GM19239 (cell line): Measurements from ENCODE around the gene CLASP1.
"Not testable (repeated sequence)": the region's sequence is repeated elsewhere in the genome, so short reads cannot be mapped to it uniquely, and the experiment has no call there.

Experiments used
- DNase-seq: peaks from one replicate; pipeline ENCODE4 v3.0.0; 2011; ENCODE audit warnings: low spot score; ENCODE audit not compliant: insufficient read length
- FAIRE-seq: peaks from 2 replicates; lab custom pipeline; 2011; peaks lifted over from hg19 to GRCh38; lab: Jason Lieb, UNC

CLASP1 gene

DNA sequence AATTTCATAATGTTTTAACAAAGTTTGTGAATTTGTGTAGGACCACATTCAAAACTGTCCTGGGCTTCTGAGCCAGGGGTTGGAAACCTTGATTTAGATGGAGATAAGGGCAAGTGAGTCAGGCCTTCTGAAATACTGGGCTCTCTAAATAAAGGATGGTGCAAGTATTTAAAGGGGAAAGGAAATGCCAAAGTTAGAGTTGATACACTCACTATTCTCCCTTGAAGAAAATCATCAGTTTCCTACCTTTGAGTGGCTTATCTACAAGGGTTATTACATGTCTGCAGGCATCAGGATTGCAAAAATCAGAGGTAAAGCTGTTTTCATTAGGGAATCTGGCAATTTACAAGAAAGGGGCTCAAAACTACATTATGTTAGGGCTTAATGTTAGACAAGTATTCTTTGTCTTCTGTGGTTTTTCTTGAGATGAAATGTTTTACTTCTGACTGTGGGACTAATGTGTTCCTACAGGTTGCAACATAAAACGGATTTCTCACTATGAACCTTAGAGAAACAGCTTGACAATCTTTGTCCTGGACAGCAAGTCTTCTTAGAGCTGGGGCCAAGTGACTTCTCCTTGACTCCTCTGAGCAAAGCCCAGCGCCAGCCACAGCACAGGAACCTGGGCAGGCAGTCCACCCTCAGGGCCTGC lies 87.5 kb downstream of the CLASP1 start:
- FAIRE-seq (peak; percentile 33), DNase-seq (no peak)

DNA sequence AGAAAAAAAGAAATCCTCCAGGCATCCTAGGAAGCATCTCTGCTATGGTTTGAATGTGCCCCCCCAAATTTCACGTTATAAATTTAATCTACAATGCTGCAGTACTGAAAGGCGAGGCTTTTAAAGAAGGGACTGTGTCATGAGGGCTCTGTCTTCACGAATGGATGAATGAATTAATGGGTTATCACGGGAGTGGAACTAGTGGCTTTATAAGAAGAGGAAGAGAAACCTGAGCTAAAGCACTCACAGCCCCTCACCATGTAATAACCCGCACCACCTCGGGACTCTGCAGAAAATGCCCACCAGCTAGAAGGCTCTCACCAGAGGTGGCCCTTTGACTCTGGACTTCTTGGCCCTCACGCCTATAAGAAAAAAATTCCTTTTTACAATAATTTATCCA lies 90.9 kb downstream of the CLASP1 start:
- peak; percentile 88 for FAIRE-seq

DNA sequence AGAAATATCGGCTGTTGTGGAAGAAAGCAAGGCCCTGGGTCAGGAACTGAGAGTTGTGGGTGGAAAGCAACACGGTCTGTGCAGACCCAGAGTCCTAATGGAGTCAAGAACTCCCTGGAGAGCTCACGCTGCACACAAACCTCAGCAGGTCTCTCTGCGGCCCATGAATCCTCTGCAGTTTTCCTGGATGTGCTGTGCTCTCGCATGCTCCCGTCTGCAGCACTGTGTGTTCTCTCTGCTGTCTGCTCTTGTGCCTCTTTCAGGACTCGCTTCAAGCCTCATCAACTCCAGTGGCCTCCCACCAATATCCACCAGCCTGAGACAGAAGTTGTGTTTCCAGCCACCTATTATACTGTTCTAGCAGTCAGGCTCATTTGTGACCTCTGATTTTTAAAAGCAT lies 94.3 kb downstream of the CLASP1 start:
- DNase-seq (no peak), FAIRE-seq (no peak)

More for the DNA sequence above, 90.9 kb downstream of the CLASP1 start:
- DNase-seq = no peak

DNA sequence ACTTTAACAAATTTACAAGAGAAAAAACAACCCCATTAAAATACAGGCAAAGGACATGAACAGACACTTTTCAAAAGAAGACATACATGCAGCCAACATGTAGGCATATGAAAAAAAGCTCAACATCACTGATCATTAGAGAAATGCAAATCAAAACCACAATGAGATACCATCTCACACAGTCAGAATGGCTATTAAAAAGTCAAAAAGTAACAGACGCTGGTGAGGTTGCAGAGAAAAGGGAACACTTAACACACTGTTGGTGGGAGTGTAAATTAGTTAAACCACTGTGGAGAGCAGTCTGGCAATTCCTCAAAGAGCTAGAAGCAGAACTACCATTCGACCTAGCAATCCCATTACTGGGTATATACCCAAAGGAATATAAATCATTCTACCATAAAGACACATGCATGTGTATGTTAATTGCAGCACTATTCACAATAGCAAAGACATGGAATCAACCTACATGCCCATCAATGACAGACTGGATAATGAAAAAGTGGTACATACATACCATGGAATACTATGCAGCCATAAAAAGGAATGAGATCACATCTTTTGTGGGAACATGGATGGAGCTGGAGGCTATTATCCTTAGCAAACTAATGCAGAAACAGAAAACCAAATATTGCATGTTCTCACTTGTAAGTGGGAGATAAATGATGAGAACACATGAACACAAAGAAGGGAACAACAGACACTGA lies 96.6 kb downstream of the CLASP1 start:
- FAIRE-seq = peak; percentile 53
- DNase-seq = not testable (repeated sequence)

DNA sequence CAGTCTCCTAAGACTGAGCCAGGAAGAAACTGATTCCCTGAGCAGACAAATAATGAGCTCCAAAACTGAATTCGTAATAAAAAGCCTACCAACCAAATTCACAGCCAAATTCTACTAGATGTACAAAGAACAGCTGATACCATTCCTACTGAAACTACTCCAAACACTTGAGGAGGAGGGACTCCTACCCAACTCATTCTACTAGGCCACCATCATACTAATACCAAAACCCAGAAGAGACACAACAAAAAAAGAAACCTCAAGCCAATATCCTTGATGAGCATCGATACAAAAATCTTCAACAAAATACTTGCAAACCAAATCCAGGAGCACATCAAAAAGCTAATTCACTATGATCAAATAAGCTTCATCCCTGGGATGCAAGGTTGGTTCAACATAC lies 98.6 kb downstream of the CLASP1 start:
- DNase-seq (no peak), FAIRE-seq (no peak)

DNA sequence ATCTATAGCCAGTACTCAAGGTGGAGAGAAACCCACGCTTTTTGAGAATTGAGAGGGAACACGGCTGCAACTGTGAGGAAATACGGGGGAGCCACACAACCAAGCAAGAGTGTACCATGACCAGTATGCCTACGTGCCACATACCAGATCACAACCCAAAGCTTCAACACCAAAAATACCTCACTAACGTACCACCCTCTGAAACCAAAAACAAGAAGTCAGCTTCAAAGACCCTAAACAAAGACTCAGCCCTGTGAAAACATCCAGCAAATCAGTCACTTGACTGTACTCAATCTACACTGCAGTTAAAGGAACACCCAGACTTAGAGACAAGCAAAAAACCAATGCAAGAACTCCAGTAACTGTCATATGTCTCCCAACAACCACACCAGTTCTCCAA lies 101.6 kb downstream of the CLASP1 start:
- FAIRE-seq = peak; percentile 4
- DNase-seq = no peak

DNA sequence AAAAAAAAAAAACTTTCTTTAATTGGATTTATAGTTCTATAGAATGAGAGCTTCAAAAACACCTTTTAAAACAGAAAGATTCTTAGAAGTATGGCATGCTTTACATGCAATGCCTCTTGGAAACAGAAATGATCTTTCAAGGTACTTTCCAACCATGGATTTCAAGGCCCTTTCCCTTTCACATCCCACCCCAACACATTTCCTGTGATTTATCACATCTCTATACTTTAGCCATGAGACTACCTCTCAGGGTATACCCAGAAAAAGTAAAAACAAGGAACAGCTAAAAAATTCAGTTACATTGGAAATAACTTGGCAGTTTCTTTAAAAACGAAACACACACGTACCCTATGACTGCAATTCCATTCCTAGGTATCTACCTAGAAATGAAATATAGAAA lies 103.3 kb downstream of the CLASP1 start:
- no peak for FAIRE-seq

DNA sequence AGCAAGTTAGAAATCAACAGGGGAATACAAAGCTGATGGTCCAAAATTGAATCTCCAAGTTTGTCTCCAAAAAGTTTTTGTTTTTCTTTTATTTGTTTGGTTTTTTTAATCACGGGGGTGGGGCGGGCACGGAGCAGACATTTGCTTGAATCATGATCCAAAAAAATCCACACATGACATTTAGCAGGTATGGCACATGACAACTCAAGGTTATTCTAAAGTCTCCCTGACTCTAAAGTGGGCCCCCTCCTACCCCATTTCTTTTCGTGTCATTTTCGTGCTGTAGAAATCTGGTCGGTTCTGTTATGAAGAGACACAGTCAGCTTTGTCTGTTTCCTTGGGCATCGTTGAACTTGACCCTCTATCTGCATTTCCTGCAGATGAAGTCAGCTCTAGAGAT lies 104.0 kb downstream of the CLASP1 start:
- DNase-seq (no peak), FAIRE-seq (no peak)

More for the DNA sequence above, 103.3 kb downstream of the CLASP1 start:
- DNase-seq = no peak

DNA sequence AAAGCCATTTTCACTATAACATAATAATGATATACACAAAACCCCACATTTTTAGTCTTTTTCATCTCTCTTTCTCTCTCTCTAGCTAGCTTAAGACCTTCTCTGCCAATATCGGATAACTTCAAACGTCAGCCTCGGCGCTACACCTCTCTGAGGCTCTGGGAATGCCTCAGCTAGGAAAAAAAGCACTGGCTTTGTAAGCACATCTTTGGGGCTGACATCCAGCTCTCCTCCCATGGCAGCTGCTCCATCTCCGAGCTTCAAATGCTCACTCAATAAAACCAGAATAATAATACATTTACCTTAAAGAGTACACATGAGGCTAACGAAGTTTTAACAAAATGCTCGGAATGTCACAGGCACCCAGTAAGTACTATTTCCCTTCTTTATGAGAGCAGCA lies 107.8 kb downstream of the CLASP1 start:
- FAIRE-seq (no peak), DNase-seq (no peak)

DNA sequence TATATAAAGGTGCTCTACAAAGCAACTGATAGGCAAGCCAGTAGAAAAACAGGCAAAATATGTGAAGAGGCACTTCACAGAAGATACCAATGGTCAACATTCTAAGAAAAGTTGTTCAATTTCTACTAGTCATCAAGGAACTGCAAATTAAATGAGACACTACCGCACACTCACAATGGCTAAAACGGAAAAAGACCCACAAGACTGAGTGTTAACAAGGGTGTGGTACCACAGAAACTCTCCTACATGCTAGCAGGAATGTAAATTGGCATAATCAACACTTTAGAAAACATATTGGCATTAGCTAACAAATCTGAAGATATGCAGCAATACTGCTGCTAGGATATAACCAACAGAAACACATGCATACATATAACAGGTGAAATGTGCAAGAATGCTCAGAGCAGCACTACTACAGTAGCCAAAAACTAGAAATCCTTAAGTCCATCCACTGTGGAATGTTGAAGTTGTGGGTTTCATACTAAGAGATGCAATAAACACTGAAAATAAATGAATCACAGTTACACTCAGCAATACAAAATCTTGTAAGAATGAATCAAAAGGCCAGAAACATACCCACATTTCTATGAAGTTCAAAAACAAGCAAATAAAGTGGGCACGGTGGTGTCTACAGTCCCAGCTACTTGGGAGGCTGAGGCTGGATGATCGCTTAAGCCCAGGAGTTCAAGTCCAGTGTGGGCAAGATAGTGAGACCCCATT lies 109.4 kb downstream of the CLASP1 start:
- FAIRE-seq (peak; percentile 39), DNase-seq (no peak)

DNA sequence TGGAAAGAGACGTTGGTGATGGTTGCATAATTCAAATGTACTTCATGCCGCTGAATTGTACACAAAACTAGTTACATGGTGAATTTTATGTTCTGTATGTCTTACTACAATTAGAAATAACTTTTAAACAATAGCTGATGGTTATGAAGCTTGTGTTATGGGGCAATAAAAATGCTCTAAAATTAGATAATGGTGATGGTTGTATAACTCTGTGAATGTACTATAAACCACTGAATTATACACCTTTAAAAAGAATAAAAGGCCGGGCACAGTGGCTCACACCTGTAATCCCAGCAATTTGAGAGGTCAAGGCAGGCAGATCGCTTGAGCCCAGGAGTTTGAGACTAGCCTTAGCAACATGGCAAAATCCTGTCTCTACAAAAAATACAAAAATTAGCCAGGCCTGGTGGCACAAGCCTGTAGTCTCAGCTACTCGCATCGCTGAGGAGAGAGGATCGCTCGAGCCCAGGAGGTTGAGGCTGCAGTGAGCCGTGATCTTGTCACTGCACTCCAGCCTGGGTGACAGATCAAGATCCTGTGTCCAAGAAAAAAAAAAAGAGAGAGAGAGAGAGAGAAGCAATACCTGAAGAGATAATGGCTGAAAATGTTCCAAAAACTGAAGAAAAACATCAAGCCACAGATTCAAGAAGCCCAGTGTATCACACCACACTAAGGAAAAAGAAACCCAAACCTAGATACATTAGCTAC lies 112.3 kb downstream of the CLASP1 start:
- no peak for DNase-seq
- no peak for FAIRE-seq

DNA sequence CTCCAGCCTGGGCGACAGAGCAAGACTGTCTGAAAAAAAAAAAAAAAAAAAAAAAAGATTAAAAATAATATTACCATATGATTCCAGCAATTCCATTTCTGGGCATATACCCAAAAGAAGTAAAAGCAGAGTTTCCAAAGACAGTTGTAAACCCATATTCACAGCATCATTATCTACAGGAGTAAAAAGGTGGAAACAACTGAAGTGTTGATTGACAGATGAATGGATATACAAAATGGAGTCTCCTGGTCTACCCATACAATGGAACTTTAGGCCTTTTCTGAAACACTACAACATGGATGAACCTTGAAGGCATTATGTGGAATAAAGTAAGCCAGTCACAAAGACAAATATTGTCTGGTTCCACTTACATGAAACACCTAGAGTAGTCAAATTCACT lies 112.9 kb downstream of the CLASP1 start:
- FAIRE-seq = no peak
- no peak for DNase-seq

DNA sequence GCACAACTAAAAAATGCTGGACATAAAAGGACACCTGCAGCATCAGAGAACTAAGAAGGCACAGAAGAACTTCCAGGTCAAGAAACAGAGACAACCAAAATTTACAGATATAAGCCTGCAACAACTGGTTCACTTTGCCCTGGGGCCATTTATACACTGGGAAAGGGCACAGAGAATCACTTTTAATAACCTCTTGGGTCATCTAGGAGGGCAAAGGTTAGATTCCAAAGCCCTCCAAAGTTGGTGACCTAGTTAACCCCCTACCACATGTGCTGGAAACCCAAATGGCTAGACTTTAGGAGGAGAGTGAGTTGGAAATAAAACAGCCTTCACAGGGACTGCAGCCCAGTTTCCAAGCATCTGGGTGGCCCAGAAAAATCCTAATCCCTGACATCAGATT lies 115.3 kb downstream of the CLASP1 start:
- no peak for FAIRE-seq
- DNase-seq = no peak

DNA sequence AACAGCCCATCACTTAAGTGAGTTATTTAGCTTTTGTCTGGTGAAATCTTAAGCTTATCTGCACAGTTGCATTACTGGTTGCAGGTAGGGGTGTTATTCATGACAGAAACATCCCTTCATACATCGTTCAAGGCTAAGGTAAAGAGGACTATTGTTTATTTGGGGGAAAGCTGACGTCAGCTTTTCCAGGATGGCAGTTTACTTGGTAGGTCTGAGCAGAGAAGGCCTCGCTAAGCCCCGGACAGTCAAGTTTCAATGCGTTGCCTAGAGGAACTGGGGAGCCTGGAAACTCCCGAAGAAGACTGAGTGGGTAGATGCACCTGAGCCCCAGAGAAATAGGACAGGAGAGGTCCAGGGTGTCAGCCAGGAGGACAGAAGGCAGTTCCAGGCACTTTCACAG lies 116.4 kb downstream of the CLASP1 start:
- DNase-seq (no peak), FAIRE-seq (no peak)

DNA sequence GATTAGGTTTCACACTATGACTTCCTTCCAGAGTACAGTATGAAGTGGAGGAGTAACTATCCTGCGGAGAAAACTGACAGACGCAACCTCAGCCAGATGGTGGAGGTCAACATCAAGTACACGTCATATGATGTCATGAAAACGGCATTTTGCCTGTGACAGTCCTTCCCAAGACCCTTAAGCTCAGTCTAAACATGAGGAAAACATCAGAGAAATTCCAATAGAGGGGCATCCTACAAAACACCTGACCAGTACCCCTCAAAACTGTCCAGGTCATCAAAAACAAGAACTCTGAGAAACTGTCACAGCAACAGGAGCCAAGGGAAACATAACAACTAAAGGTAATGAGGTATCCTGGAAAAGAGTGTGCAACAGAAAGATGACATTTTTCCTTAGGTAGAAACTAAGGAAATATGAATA lies 116.9 kb downstream of the CLASP1 start:
- DNase-seq = no peak
- FAIRE-seq = no peak

DNA sequence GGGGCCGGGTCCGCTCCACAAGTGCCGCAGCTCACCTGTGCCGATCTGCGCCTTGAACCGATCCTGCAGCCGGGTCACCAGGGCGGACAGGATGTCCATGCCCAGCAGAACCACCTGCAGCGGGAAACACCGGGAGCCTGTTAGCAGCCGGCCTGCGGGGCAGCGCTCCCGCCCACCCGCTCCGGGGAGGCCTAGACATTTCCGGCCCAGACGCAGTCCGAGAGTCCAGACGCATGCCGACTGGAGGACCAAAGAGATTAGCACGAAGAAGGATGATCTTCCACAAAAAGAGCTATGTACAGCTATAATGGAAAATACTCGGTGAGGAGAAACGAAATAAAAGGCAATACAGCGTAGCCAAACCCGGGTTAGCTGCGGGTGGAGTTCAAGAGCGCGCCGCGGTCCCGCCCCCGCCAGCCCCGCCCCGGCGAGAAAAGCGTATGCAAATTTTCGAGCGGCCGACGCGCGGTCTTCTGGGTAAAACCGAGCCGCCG lies 119.0 kb downstream of the CLASP1 start:
- FAIRE-seq = peak; percentile 40
- peak; percentile 46 for DNase-seq

DNA sequence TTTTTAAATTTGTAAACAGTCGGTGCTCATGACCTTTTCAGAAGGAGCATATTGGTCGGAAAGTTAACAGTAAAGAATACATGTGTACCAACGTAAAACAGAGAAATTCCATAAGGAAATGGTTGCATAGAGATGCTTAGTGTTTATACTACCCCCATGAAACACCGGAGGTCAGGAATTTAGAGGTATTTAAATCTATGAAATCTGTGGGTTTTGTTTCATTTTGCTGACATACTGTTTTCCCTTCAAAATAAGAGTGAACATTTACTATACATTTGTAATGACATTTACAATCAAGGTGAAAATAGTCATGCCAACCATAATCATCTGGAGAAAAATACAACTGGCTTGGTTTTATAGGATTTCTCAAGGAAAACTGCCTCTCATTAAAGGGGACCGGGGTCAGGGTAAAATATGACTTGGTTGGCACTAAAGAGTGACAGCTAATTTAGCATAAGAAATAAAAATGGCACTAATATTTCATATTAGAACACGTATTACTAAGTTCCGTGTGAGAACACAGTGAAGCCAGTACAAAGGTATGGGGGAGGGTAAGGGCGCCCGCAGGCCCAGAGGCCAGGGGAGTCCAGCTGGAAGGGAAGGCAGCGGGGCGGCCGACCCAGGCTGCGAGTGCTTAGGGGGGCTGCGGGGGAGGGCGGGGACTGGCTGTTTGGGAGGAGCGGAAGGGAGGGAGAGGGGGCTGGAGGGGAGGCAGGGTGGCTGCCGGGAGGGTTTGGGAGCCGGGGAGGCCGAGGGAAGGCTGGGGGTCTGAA lies 119.6 kb downstream of the CLASP1 start:
- FAIRE-seq (no peak), DNase-seq (peak; percentile 19)

DNA sequence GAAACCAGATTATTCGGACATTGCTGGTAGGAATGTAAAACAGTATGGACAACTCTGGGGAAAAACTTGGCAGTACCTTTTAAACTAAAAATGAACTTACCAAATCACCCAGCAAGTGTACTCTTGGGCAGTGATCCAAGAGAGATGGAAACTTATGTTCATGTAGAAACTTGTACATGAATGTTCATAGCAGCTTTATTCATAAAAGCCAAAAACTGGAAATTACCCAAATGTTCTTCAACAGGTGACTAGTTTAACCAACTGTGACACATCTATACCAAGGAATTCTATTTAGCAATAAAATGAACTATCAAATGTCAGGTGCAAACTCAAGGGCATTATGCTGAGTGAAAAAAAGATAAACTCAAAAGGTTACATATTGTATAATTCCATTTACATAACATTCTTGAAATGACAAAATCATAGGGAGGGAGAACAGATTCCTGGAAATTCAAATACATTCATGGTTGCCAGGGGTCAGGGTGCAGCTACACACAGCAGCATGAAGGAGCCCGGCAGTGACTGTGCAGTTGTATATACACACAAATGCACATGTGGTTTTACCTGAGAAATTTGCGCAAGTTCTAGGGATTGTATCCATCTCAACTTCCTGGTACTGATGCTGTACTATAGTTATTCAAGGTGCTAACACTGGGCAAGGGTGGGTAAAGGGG lies 122.1 kb downstream of the CLASP1 start:
- no peak for FAIRE-seq
- no peak for DNase-seq

DNA sequence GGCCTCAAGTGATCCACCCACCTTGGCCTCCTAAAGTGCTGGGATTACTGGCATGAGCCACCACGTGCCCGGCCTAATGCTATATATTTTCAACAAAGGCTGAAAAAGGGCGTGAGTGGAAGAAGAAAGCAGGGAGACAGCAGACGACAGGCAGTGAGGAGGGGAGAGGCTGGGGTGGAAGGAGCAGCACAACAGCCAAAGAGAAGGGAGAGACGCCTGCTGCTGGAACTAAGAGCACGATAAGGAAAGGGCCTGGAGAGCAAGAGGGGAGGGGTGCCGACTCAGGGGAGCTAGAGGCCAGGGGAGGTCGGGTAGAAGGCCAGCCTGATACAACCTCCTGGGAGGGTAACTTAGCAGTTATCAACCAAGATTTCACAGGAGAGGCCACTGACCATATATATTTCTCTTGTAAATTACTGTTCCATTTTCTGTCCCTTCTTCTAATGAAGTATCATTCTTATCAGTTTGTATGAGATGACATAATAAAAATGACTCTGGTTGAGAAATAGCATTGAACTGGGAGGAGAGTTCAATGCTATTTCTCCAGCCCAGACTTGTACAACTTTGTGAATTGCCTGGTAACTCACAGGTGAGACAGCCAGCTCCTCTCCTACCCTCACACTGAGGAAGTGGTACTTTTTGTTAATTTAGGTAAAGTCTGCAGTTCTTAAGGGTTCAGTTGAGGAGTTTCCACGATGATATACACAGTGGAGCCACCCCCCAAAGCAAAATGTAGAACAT lies 124.4 kb downstream of the CLASP1 start:
- DNase-seq = no peak
- FAIRE-seq = no peak
